ENCODE results near the gene CILP2. TPM values are rescaled to one million over a fixed set of nuclear protein-coding genes. Genes with fewer than 3 reads are reported as not detected.

Gene CILP2
- total and polyA plus RNA-seq, 2 donors (not counting 1 experiment from before 2014, with no cell fraction given): 0.10 to 0.66 TPM

GRCh38 chr19:19563348-19563848, 25.3 kb downstream of the CILP2 start:
- no peaks in the 10 kb centered on the region for H3K9me3 ChIP-seq (ENCODE audit: control insufficient read depth, insufficient read depth, low read depth, low read length)
- no peak overlapping the region for H2AFZ ChIP-seq (ENCODE audit: low read length)
- H3K36me3 ChIP-seq (ENCODE audit: control insufficient read depth, insufficient read depth, low read length): no peaks in the 10 kb centered on the region
- TF ChIP-seq CTCF (conservative IDR thresholded peaks at IDR 0.05 in 1 of 2, IDR thresholded peaks at IDR 0.05 in 1 of 2; ENCODE audit: low read depth in 1 of 2, low read length in 2 of 2) (no peak), EZH2 (IDR thresholded peaks at IDR 0.05; ENCODE audit: low read length, missing control alignments) (no peak)
- no peak overlapping the region for H3K27ac ChIP-seq (ENCODE audit: insufficient read depth, low read length)
- DNase-seq (ENCODE audit: low read depth in 2 of 2): no peak
- no peaks in the 10 kb centered on the region for H3K27me3 ChIP-seq (ENCODE audit: control insufficient read depth, insufficient read depth, low read length)
- H3K4me2 ChIP-seq (ENCODE audit: extremely low read depth, insufficient read depth, low read length): no peak overlapping the region
- H4K20me1 ChIP-seq (ENCODE audit: control insufficient read depth, extremely low read depth, insufficient read depth, low read length): no peaks in the 10 kb centered on the region
- H3K79me2 ChIP-seq (ENCODE audit: control insufficient read depth, insufficient read depth, low read length): no peaks in the 10 kb centered on the region
- H3K9ac ChIP-seq (ENCODE audit: insufficient read depth, low read length): no peak overlapping the region
- H3K4me3 ChIP-seq (replicated peaks in 1 of 4; ENCODE audit: control extremely low read depth in 1 of 4, insufficient read depth in 1 of 4, low read depth in 3 of 4, low read length in 4 of 4): no peak overlapping the region
- no peaks in the 10 kb centered on the region for H3K4me1 ChIP-seq (ENCODE audit: control insufficient read depth, extremely low read depth, insufficient read depth, low read length)

GRCh38 chr19:19566306-19566705, 28.2 kb downstream of the CILP2 start:
- Histone ChIP-seq H3K4me1 (ENCODE audit: control insufficient read depth, extremely low read depth, insufficient read depth, low read length) (no peaks in the 10 kb centered on the region), H3K9ac (ENCODE audit: insufficient read depth, low read length) (no peak overlapping the region), H3K79me2 (ENCODE audit: control insufficient read depth, insufficient read depth, low read length) (no peaks in the 10 kb centered on the region), H3K36me3 (ENCODE audit: control insufficient read depth, insufficient read depth, low read length) (peaks cover 2% of the 10 kb centered on the region), H3K4me3 (replicated peaks in 1 of 4; ENCODE audit: control extremely low read depth in 1 of 4, insufficient read depth in 1 of 4, low read depth in 3 of 4, low read length in 4 of 4) (no peak overlapping the region), H3K27ac (ENCODE audit: insufficient read depth, low read length) (no peak overlapping the region), H3K4me2 (ENCODE audit: extremely low read depth, insufficient read depth, low read length) (no peak overlapping the region), H3K9me3 (ENCODE audit: control insufficient read depth, insufficient read depth, low read depth, low read length) (no peaks in the 10 kb centered on the region), H3K27me3 (ENCODE audit: control insufficient read depth, insufficient read depth, low read length) (no peaks in the 10 kb centered on the region), H2AFZ (ENCODE audit: low read length) (no peak overlapping the region), H4K20me1 (ENCODE audit: control insufficient read depth, extremely low read depth, insufficient read depth, low read length) (no peaks in the 10 kb centered on the region)
- no peak for TF ChIP-seq EZH2 (IDR thresholded peaks at IDR 0.05; ENCODE audit: low read length, missing control alignments)
- TF ChIP-seq CTCF (conservative IDR thresholded peaks at IDR 0.05 in 1 of 2, IDR thresholded peaks at IDR 0.05 in 1 of 2; ENCODE audit: low read depth in 1 of 2, low read length in 2 of 2): no peak
- DNase-seq (ENCODE audit: low read depth in 2 of 2): peak; percentile 42 to 47

GRCh38 chr19:19567391-19567790, 29.3 kb downstream of the CILP2 start:
- DNase-seq (ENCODE audit: low read depth in 2 of 2): no peak
- no peak overlapping the region for H3K4me3 ChIP-seq (replicated peaks in 1 of 4; ENCODE audit: control extremely low read depth in 1 of 4, insufficient read depth in 1 of 4, low read depth in 3 of 4, low read length in 4 of 4)
- no peaks in the 10 kb centered on the region for H3K27me3 ChIP-seq (ENCODE audit: control insufficient read depth, insufficient read depth, low read length)
- no peak overlapping the region for H3K4me2 ChIP-seq (ENCODE audit: extremely low read depth, insufficient read depth, low read length)
- H3K79me2 ChIP-seq (ENCODE audit: control insufficient read depth, insufficient read depth, low read length): no peaks in the 10 kb centered on the region
- H3K36me3 ChIP-seq (ENCODE audit: control insufficient read depth, insufficient read depth, low read length): peaks cover 2% of the 10 kb centered on the region
- H3K4me1 ChIP-seq (ENCODE audit: control insufficient read depth, extremely low read depth, insufficient read depth, low read length): no peaks in the 10 kb centered on the region
- H3K9ac ChIP-seq (ENCODE audit: insufficient read depth, low read length): no peak overlapping the region
- no peak overlapping the region for H3K27ac ChIP-seq (ENCODE audit: insufficient read depth, low read length)
- TF ChIP-seq EZH2 (IDR thresholded peaks at IDR 0.05; ENCODE audit: low read length, missing control alignments): no peak
- no peak for TF ChIP-seq CTCF (conservative IDR thresholded peaks at IDR 0.05 in 1 of 2, IDR thresholded peaks at IDR 0.05 in 1 of 2; ENCODE audit: low read depth in 1 of 2, low read length in 2 of 2)
- no peaks in the 10 kb centered on the region for H4K20me1 ChIP-seq (ENCODE audit: control insufficient read depth, extremely low read depth, insufficient read depth, low read length)
- no peak overlapping the region for H2AFZ ChIP-seq (ENCODE audit: low read length)
- H3K9me3 ChIP-seq (ENCODE audit: control insufficient read depth, insufficient read depth, low read depth, low read length): no peaks in the 10 kb centered on the region

All from fibroblast of lung (primary cell).